Measurements from ENCODE around the gene TLK1.
A peak's percentile ranks its signal among the peaks of the same experiment; 100 is the strongest.

Gene TLK1

GRCh38 chr2:171056307-171056706 is 104.4 kb downstream of the TLK1 start:
- POLR2A ChIA-PET = no interaction called here

GRCh38 chr2:171049691-171050090 is 111.0 kb downstream of the TLK1 start:
- POLR2A ChIA-PET = no interaction called here
- no peak overlapping the region for H3K4me3 ChIP-seq (ENCODE audit: low read depth, low read length)
- no peak for DNase-seq (ENCODE audit: low read depth, low spot score)
- CTCF ChIA-PET = interaction anchor here (1.7 to 2.1 kb wide), 2 partner anchors 38 to 367 kb away, joined by 3 to 5 read pairs; no protein-coding TSS in a partner anchor
- no peak for TF ChIP-seq CTCF (IDR thresholded peaks at IDR 0.05; ENCODE audit: insufficient read depth, low read length, missing control alignments)

More at GRCh38 chr2:171056307-171056706, 104.4 kb downstream of the TLK1 start:
- DNase-seq (ENCODE audit: low read depth, low spot score) = peak; percentile 38
- CTCF ChIA-PET = no interaction called here
- no peak for TF ChIP-seq CTCF (IDR thresholded peaks at IDR 0.05; ENCODE audit: insufficient read depth, low read length, missing control alignments)
- H3K4me3 ChIP-seq (ENCODE audit: low read depth, low read length) = no peak overlapping the region

GRCh38 chr2:171046048-171046560 is 114.6 kb downstream of the TLK1 start:
- ChIA-PET POLR2A (no interaction called here), CTCF (no interaction called here)
- no peak for TF ChIP-seq CTCF (IDR thresholded peaks at IDR 0.05; ENCODE audit: insufficient read depth, low read length, missing control alignments)
- no peak overlapping the region for H3K4me3 ChIP-seq (ENCODE audit: low read depth, low read length)
- no peak for DNase-seq (ENCODE audit: low read depth, low spot score)

GRCh38 chr2:171044416-171044815 is 116.3 kb downstream of the TLK1 start:
- no peak for TF ChIP-seq CTCF (IDR thresholded peaks at IDR 0.05; ENCODE audit: insufficient read depth, low read length, missing control alignments)
- ChIA-PET CTCF (interaction anchor here (1.4 to 1.5 kb wide), 2 partner anchors 7 to 42 kb away, joined by 4 to 5 read pairs; no protein-coding TSS in a partner anchor), POLR2A (no interaction called here)
- no peak overlapping the region for H3K4me3 ChIP-seq (ENCODE audit: low read depth, low read length)
- DNase-seq (ENCODE audit: low read depth, low spot score) = no peak

- no peak overlapping the region for H3K4me3 ChIP-seq (ENCODE audit: low read depth, low read length)
- no peak for DNase-seq (ENCODE audit: low read depth, low spot score)
- ChIA-PET POLR2A (no interaction called here), CTCF (no interaction called here)
- TF ChIP-seq CTCF (IDR thresholded peaks at IDR 0.05; ENCODE audit: insufficient read depth, low read length, missing control alignments) = no peak
Observed at GRCh38 chr2:171042253-171042969, 118.3 kb downstream of the TLK1 start.

GRCh38 chr2:171036532-171036931 is 124.2 kb downstream of the TLK1 start:
- TF ChIP-seq CTCF (IDR thresholded peaks at IDR 0.05; ENCODE audit: insufficient read depth, low read length, missing control alignments) = no peak
- DNase-seq (ENCODE audit: low read depth, low spot score) = no peak
- ChIA-PET CTCF (no interaction called here), POLR2A (no interaction called here)
- no peak overlapping the region for H3K4me3 ChIP-seq (ENCODE audit: low read depth, low read length)
